ENCODE measurements around the gene DAB2IP. TPM values are rescaled to one million over a fixed set of nuclear protein-coding genes. Genes with fewer than 3 reads are reported as not detected.

The DAB2IP gene
- total and polyA plus RNA-seq, 4 donors: 2.3 to 13.1 (median 5.4) TPM

DNA sequence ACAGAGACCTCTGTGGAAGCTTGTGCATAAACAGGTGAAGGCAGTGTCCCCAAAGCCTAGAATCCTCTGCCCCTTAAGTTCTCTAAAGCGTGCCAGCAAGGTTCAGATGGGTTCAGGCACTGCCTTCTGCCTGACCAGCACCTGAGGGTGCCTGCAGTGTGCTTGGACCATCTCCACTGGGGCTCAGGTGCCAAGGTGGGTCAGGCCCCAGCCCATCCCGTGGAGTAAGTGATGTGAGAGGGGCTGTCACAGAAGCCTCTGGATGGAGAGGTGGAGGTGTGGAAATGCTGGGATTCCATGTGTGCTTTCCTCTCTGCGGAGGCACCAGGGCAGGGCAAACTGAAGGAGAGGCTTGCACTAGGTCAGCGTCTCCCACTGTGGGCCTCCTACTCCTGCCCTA is 118.5 kb downstream of the DAB2IP start (continued):
- TF ChIP-seq, protein P1, sequence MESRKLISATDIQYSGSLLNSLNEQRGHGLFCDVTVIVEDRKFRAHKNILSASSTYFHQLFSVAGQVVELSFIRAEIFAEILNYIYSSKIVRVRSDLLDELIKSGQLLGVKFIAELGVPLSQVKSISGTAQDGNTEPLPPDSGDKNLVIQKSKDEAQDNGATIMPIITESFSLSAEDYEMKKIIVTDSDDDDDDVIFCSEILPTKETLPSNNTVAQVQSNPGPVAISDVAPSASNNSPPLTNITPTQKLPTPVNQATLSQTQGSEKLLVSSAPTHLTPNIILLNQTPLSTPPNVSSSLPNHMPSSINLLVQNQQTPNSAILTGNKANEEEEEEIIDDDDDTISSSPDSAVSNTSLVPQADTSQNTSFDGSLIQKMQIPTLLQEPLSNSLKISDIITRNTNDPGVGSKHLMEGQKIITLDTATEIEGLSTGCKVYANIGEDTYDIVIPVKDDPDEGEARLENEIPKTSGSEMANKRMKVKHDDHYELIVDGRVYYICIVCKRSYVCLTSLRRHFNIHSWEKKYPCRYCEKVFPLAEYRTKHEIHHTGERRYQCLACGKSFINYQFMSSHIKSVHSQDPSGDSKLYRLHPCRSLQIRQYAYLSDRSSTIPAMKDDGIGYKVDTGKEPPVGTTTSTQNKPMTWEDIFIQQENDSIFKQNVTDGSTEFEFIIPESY (IDR thresholded peaks at IDR 0.05): no peak
- TF ChIP-seq, protein P2, sequence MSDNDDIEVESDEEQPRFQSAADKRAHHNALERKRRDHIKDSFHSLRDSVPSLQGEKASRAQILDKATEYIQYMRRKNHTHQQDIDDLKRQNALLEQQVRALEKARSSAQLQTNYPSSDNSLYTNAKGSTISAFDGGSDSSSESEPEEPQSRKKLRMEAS (IDR thresholded peaks at IDR 0.05): no peak
- no peak for TF ChIP-seq FOXA1 (IDR thresholded peaks at IDR 0.05)

DNA sequence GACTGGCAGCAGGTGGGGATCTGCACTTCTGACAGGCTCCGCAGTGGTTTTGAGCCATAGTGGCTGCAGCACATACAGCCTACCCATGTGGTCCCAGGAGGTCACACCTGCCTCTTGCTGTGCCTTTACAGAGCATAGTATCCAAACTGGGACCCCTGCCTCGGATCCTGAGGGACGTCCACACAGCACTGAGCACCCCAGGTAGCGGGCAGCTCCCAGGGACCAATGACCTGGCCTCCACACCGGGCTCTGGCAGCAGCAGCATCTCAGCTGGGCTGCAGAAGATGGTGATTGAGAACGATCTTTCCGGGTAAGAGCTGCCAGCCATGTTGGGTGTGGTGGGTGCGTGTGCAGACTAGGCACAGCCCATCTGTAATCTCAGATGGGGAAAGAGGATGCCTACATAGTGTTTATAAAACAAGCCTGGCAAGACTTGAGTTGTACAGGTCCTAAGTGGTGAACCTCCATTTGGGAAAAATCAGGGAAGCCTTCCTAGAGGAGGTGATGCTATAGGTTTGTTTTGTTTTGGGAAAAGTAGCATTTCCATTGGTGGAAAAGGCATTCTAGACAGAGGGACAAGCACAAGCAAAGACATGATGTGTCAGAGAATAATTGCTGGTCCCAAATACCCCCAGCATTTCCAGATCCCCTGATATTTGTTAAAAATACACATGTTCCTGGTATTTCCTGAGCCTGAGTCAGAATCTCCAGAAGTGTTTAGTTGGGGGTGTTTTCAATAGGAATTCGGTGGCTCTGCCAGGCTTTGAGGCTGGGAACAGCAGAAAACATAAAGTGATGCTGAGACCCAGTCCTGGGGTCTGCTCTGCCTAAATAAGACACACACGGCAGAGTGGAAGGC is 119.2 kb downstream of the DAB2IP start:
- Histone ChIP-seq H3K9me3 (ENCODE audit: control insufficient read depth in 4 of 4, low read length in 3 of 4) (no peaks in the 10 kb centered on the region), H3K4me3 (ENCODE audit: low read depth in 1 of 3, low read length in 3 of 3) (no peak overlapping the region), H3K4me1 (ENCODE audit: control insufficient read depth in 4 of 4, insufficient read depth in 4 of 4, low read length in 3 of 4) (peaks cover 12 to 25% (median 19%) of the 10 kb centered on the region in 4 donors), H3K36me3 (ENCODE audit: control insufficient read depth in 4 of 4, insufficient read depth in 3 of 4, low read depth in 1 of 4, low read length in 3 of 4) (peaks cover 8 to 56% (median 17%) of the 10 kb centered on the region in 4 donors), H3K27me3 (ENCODE audit: control insufficient read depth in 4 of 4, insufficient read depth in 4 of 4, low read length in 3 of 4) (no peaks in the 10 kb centered on the region), H3K27ac (ENCODE audit: low read depth in 1 of 2, low read length in 2 of 2) (no peak overlapping the region), H3K9ac (ENCODE audit: low read depth in 1 of 2, low read length in 2 of 2) (no peak overlapping the region)
- TF ChIP-seq SP1 (IDR thresholded peaks at IDR 0.05): no peak
- DNase-seq (ENCODE audit: low spot score): no peak
- 97% methylated on average over 10 of the region's 10 CpGs for WGBS

DNA sequence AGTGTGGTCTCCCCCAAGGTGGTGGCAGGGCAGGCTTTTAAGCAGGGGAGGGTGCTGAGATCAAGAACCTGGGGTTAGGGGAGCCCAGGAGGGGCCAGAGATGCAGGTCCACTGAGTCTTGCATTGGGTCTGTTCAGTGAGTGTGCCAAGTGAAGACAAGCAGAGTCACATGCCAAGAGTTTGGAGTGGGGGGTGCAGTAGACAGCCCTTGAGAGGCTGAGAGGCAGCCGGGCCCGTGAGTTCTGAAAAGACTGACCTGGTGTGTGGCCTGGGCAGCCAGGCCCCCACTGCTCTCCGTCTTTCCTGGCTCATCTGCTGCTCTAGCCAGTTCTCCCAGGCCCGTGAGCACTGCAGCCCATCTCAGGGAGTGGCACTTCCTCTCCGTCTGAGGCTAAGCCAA is 120.0 kb downstream of the DAB2IP start:
- Histone ChIP-seq H3K9me3 (ENCODE audit: control insufficient read depth in 4 of 4, low read length in 3 of 4) (no peaks in the 10 kb centered on the region), H3K27me3 (ENCODE audit: control insufficient read depth in 4 of 4, insufficient read depth in 4 of 4, low read length in 3 of 4) (no peaks in the 10 kb centered on the region), H3K9ac (ENCODE audit: low read depth in 1 of 2, low read length in 2 of 2) (no peak overlapping the region), H3K4me3 (ENCODE audit: low read depth in 1 of 3, low read length in 3 of 3) (no peak overlapping the region), H3K36me3 (ENCODE audit: control insufficient read depth in 4 of 4, insufficient read depth in 3 of 4, low read depth in 1 of 4, low read length in 3 of 4) (peaks cover 8 to 59% (median 17%) of the 10 kb centered on the region in 4 donors), H3K27ac (ENCODE audit: low read depth in 1 of 2, low read length in 2 of 2) (no peak overlapping the region), H3K4me1 (ENCODE audit: control insufficient read depth in 4 of 4, insufficient read depth in 4 of 4, low read length in 3 of 4) (peaks cover 12 to 25% (median 19%) of the 10 kb centered on the region in 4 donors)
- no peak for DNase-seq (ENCODE audit: low spot score)
- 88% methylated on average over 5 of the region's 5 CpGs for WGBS
- TF ChIP-seq RXRA (IDR thresholded peaks at IDR 0.05): no peak
- TF ChIP-seq NR2F2 (IDR thresholded peaks at IDR 0.05): no peak

DNA sequence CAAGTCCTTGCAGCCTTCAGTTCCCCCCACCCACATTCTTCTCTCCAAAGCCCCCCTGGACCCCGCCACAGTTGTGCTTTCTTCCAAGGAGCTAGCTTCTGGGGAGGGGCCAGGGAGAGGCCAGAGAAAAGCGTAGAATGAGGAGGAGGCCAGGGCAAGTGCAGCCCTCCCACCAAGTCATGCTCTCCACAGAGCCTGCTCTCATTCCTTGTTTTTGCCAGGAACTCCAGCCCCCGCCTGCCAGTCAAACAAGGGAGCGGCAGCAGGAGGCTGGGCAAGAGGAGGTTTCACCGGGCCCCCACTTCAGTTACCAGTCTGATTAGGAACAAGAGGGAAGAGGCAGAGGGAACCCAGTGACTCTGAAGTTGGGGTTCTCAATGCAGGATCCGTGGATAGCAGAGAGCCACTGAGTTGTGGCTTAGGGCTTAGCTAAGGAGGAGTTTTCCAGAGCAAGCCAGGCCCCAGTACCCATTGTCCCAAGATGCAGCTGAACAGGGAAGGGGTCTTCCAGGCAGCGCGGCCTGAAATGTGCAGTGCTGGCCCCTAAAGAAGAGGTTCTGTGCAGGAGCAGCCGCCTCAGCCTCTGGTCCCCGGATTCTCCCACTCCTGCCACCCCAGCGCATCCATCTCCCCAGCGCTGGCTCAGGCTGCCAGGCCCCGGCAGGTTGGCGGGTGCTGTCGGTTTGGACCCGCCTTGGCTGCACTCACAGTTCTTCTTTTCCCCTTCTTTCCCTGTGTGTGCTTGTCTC is 120.6 kb downstream of the DAB2IP start:
- TF ChIP-seq, protein P2 (IDR thresholded peaks at IDR 0.05): no peak
- TF ChIP-seq HNF4G (IDR thresholded peaks at IDR 0.05): no peak
- H3K27me3 ChIP-seq (ENCODE audit: control insufficient read depth in 4 of 4, insufficient read depth in 4 of 4, low read length in 3 of 4): no peaks in the 10 kb centered on the region
- H3K9me3 ChIP-seq (ENCODE audit: control insufficient read depth in 4 of 4, low read length in 3 of 4): no peaks in the 10 kb centered on the region
- DNase-seq (ENCODE audit: low spot score): no peak
- no peak overlapping the region for H3K4me3 ChIP-seq (ENCODE audit: low read depth in 1 of 3, low read length in 3 of 3)
- no peak overlapping the region for H3K9ac ChIP-seq (ENCODE audit: low read depth in 1 of 2, low read length in 2 of 2)
- WGBS: 92% methylated on average over 16 of the region's 16 CpGs
- no peak overlapping the region for H3K27ac ChIP-seq (ENCODE audit: low read depth in 1 of 2, low read length in 2 of 2)
- H3K36me3 ChIP-seq (ENCODE audit: control insufficient read depth in 4 of 4, insufficient read depth in 3 of 4, low read depth in 1 of 4, low read length in 3 of 4): peaks cover 6 to 57% (median 17%) of the 10 kb centered on the region in 4 donors
- H3K4me1 ChIP-seq (ENCODE audit: control insufficient read depth in 4 of 4, insufficient read depth in 4 of 4, low read length in 3 of 4): peaks cover 12 to 25% (median 19%) of the 10 kb centered on the region in 4 donors

Data from liver (tissue), 9 donors.